GM12873 (cell line): ENCODE data around the gene SAMD4A.

Experiments used
- CTCF ChIP-seq: IDR thresholded peaks from 2 replicates; pipeline ENCODE4 v1.5.1; 2012; ENCODE audit warnings: low read depth, mild to moderate bottlenecking, moderate library complexity, low read length, control low read depth; ENCODE audit not compliant: insufficient read depth; ENCODE audit errors: missing control alignments

Gene SAMD4A

GRCh38 chr14:54830650-54831049 is 263.7 kb downstream of the SAMD4A start:
- no peak for TF ChIP-seq CTCF

DNA sequence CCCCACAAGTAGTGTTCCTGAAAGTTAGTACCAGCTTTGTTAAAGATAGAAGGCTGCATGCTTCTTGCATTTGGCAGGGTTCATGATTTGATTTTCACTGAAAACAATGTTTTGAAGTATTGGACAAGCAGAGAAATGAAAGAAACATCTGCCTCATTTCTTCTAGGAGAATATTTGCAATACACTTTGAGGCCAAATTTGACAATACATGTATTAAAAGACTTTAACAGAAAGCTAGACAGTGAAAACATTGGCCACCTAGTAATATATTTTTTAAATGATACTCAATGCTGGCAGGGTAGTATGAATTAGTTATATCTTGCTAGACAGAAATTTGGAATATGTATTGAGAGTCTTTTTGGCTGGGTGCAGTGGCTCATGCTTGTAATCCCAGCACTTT is 267.2 kb downstream of the SAMD4A start:
- no peak for TF ChIP-seq CTCF

DNA sequence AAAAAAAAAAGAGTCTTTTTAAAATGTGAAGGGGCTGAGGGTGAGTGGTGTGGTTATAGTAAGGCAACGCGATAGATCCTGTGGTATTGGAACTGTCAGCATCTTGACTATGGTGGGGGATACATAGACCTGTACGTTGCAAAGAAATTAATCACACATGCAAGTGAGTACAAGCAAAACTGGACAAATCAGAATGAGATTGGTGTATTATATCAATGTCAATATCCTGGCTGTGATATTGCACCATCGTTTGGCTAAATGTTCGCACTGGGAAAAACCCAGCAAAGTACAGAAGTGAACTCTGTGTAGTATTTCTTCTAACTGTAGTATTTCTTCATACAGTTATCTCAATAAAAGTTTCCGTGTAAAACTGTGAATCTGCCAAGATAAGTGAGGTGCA is 267.8 kb downstream of the SAMD4A start:
- TF ChIP-seq CTCF: no peak

DNA sequence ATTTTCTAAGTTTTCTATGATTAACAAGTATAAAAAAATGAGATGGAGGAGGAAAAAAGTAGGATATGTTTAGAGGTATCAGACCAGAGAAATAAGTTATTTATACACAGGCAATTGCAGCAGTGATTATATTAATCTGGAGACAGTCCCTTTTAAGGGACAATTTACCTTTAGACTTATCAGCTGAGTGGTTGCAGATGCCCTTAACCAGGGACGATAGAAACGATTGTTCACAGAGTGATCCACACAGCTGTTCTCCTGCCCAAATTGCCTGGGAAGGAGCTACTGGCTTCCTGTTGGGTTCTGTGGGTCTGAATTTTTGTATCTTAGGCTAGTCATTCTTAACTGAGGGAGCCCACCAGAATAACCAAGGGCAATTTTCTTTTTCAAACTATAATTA is 269.3 kb downstream of the SAMD4A start:
- no peak for TF ChIP-seq CTCF

GRCh38 chr14:54837508-54838149 is 270.7 kb downstream of the SAMD4A start:
- no peak for TF ChIP-seq CTCF

DNA sequence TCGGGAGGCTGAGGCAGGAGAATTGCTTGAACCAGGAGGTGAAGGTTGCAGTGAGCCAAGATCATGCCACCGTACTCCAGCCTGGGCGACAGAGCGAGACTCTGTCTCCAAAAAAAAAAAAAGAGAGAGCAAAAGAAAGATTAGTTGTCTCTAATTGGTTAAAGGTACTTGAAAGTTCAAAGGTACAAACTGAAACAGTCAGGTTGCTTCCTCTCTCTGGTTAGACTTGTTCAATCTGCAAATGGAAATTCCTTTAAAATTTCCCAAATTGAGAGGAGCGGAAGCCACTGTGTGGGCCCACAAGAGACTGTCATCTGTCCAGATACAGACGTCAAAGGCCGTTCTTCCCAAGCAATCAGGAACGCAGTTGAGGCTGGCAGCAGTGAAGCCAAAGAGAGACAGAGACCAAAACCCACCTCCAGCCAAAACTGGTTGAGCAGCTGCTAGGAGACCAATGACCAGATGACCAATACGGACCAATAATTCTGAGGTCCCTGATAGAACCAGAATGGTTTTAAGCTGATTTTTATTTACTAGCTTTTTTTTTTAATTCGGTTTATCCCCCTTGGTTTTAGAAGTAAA is 272.1 kb downstream of the SAMD4A start:
- TF ChIP-seq CTCF: no peak

GRCh38 chr14:54839701-54840119 is 272.8 kb downstream of the SAMD4A start:
- no peak for TF ChIP-seq CTCF
